ENCODE data around the gene CHMP4B.

DNA sequence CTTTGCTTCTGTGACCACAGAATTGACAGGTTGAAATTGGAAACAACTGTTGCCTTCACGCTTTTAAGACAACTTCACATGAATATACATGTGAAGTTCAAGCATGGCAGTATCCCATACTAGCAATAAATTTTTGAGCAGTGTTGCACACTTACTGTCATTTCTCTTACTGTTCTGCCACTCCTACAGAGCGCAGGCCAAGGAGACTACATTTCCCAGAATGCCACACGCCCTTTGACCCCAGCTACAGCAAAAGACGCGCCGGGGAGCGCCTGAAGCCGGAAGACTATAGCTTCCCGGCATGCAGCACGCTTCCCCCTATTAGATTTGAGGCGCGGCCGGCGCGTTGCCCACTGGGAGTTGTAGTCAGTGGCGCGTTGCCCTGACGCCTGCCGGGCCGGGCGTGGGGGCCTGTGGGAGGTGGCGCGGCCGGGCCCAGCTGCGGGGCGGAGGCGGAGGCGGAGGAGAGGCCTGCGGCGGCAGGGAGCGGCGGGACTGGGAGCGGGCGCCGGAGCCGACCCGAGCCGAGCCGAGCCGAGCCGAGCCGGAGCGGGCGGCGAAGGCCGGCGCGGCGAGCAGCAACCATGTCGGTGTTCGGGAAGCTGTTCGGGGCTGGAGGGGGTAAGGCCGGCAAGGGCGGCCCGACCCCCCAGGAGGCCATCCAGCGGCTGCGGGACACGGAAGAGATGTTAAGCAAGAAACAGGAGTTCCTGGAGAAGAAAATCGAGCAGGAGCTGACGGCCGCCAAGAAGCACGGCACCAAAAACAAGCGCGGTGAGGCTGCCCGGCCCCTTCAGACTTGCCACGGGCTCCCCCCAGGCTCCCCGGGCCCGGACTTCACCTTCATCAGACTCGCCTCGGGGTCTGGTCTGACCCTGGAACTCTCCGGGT, at the start of gene CHMP4B:
- TF ChIP-seq CTCF (conservative IDR thresholded peaks at IDR 0.05), result no peak
- TF ChIP-seq ZFX (IDR thresholded peaks at IDR 0.05), result peak; percentile 86
